HepG2 (cell line): Measurements from ENCODE around the gene AHCYL1. TPM values are rescaled to one million over a fixed set of nuclear protein-coding genes. Genes with fewer than 3 reads are reported as not detected.

Source experiments
- ATAC-seq: fragments of 200-7000 bp; cut with Tn5 transposase; 3 replicates; pipeline ENCODE4 v1.9.1; 2020; ENCODE audit warnings: mild to moderate bottlenecking, moderate library complexity
- BruUV-seq: library from RNA; stranded (reverse); fragments of 400-500 nt; replicated peaks from 2 replicates; lab custom pipeline; 2021; lab: Mats Ljungman, UMichigan
- CTCF ChIA-PET: fragments of 300-600 bp; formaldehyde crosslinking; extraction: SDS; loops from one replicate; lab custom pipeline; 2021; ENCODE audit warnings: low total read pairs, inconsistent platforms, low intra/inter-chr PET ratio; lab: Yijun Ruan, JAX
- POLR2A ChIA-PET: fragments of 350-600 bp; sonication (Branson Sonifier 250); formaldehyde crosslinking; loops from one replicate; lab custom pipeline; 2020; ENCODE audit warnings: antibody characterized with exemption, inconsistent platforms; lab: Yijun Ruan, JAX
- DNase-seq: peaks from one replicate; pipeline ENCODE4 v3.0.0-alpha.2; 2015; ENCODE audit warnings: low spot score
- FAIRE-seq: peaks from 3 replicates; lab custom pipeline; 2011; peaks lifted over from hg19 to GRCh38; lab: Jason Lieb, UNC
- H2AFZ ChIP-seq: one replicate; pipeline ENCODE4 v1.6.1; 2011; ENCODE audit warnings: low read length, inconsistent platforms
- H3K27ac ChIP-seq: fragments of 300-600 bp; 3 replicates; pipeline ENCODE4 v1.8.0; 2011; ENCODE audit warnings: mixed run types, mild to moderate bottlenecking, mixed read lengths, low read length, inconsistent platforms; ENCODE audit not compliant: insufficient read depth; ENCODE audit errors: extremely low read length
- H3K27me3 ChIP-seq, 2 experiments: fragments of 200-600 bp in 1 of 2; 2 replicates in 1 of 2; 3 replicates in 1 of 2; pipeline versions ENCODE4 v1.6.0 to v1.8.0; 2011; ENCODE audit warnings: low read length in 2 of 2, mild to moderate bottlenecking in 2 of 2, moderate library complexity in 2 of 2, inconsistent platforms in 1 of 2; ENCODE audit not compliant: insufficient read depth in 2 of 2, control insufficient read depth in 1 of 2
- H3K36me3 ChIP-seq, 2 experiments: fragments of 200-600 bp in 1 of 2; replicated peaks in 1 of 2; 2 replicates in 1 of 2; 3 replicates in 1 of 2; pipeline versions ENCODE4 v1.5.1 to v1.8.0; 2011; ENCODE audit warnings: low read length in 2 of 2, inconsistent platforms in 1 of 2; ENCODE audit not compliant: insufficient read depth in 2 of 2, control insufficient read depth in 1 of 2
- H3K4me1 ChIP-seq: 2 replicates; pipeline ENCODE4 v1.5.1; 2012; ENCODE audit warnings: low read length, inconsistent platforms; ENCODE audit not compliant: insufficient read depth
- H3K4me2 ChIP-seq: 2 replicates; pipeline ENCODE4 v1.6.0; 2011; ENCODE audit warnings: low read depth, low read length, inconsistent platforms
- H3K4me3 ChIP-seq, 3 experiments: fragments of 200-600 bp in 1 of 3; sonication (generic), shearing (Covaris generic) in 1 of 3; replicated peaks in 1 of 3; 2 replicates each; pipeline ENCODE4 v1.5.1; 2011 to 2016; ENCODE audit warnings: low read length in 3 of 3, inconsistent platforms in 2 of 3, low read depth in 2 of 3, mild to moderate bottlenecking in 2 of 3, control low read depth in 1 of 3, mixed read lengths in 1 of 3; ENCODE audit not compliant: insufficient read depth in 1 of 3
- H3K79me2 ChIP-seq: one replicate; pipeline ENCODE4 v1.6.1; 2011; ENCODE audit warnings: low read length, inconsistent platforms; ENCODE audit not compliant: insufficient read depth
- H3K9ac ChIP-seq: 2 replicates; pipeline ENCODE4 v1.6.0; 2011; ENCODE audit warnings: mild to moderate bottlenecking, low read depth, low read length, inconsistent platforms; ENCODE audit not compliant: insufficient read depth
- H3K9me3 ChIP-seq: 2 replicates; pipeline ENCODE4 v1.5.1; 2012; ENCODE audit warnings: mild to moderate bottlenecking, low read length
- H4K20me1 ChIP-seq: 2 replicates; pipeline ENCODE4 v1.6.0; 2011; ENCODE audit warnings: inconsistent platforms, mild to moderate bottlenecking, low read length, moderate library complexity; ENCODE audit not compliant: insufficient read depth
- ARID3A ChIP-seq: IDR thresholded peaks from 2 replicates; pipeline ENCODE4 v1.6.1; 2012; ENCODE audit warnings: low read depth, low read length, improper control_type of control experiment
- CC2D1A ChIP-seq: sonication (generic); formaldehyde crosslinking; IDR thresholded peaks from 2 replicates; pipeline ENCODE4 v1.8.1; 2023; ENCODE audit warnings: mild to moderate bottlenecking, missing genetic modification reagents
- CEBPG ChIP-seq: IDR thresholded peaks from 2 replicates; pipeline ENCODE4 v1.6.1; 2016
- KDM6A ChIP-seq: IDR thresholded peaks from 2 replicates; pipeline ENCODE4 v1.6.1; 2016; ENCODE audit warnings: low read depth
- LCORL ChIP-seq, 2 experiments: fragments of 450-650 bp in 1 of 2; sonication (generic) in 1 of 2; formaldehyde crosslinking in 1 of 2; IDR thresholded peaks; 2 replicates each; pipeline versions ENCODE4 v1.5.0 to v1.6.1; 2017 to 2020; ENCODE audit warnings: antibody characterized with exemption in 1 of 2, missing genetic modification reagents in 1 of 2
- NFYC ChIP-seq: IDR thresholded peaks from 2 replicates; pipeline ENCODE4 v1.6.1; 2016; ENCODE audit warnings: missing genetic modification reagents, missing compliant biosample characterization
- PBX3 ChIP-seq: sonication (generic); formaldehyde crosslinking; IDR thresholded peaks from 2 replicates; pipeline ENCODE4 v1.8.1; 2023; ENCODE audit warnings: missing genetic modification reagents, inconsistent platforms, borderline replicate concordance
- REXO4 ChIP-seq: sonication (generic); formaldehyde crosslinking; IDR thresholded peaks from 2 replicates; pipeline ENCODE4 v1.8.0; 2022; ENCODE audit warnings: missing genetic modification reagents, mild to moderate bottlenecking, borderline replicate concordance
- SIN3B ChIP-seq: fragments of 150-350 bp; IDR thresholded peaks from 2 replicates; pipeline ENCODE4 v1.6.1; 2014; ENCODE audit warnings: low read length
- SMYD3 ChIP-seq: sonication (generic); formaldehyde crosslinking; IDR thresholded peaks from 2 replicates; pipeline ENCODE4 v1.8.1; 2023; ENCODE audit warnings: mild to moderate bottlenecking, missing genetic modification reagents
- ZBTB38 ChIP-seq: sonication (generic); formaldehyde crosslinking; IDR thresholded peaks from 2 replicates; pipeline ENCODE4 v1.5.1; 2020; ENCODE audit warnings: mild to moderate bottlenecking, missing genetic modification reagents
- ZBTB7B ChIP-seq: sonication (generic); formaldehyde crosslinking; IDR thresholded peaks from 2 replicates; pipeline ENCODE4 v1.4.0; 2020; ENCODE audit warnings: missing genetic modification reagents
- ZFP41 ChIP-seq: sonication (generic); formaldehyde crosslinking; IDR thresholded peaks from 2 replicates; pipeline ENCODE4 v1.4.0; 2020; ENCODE audit warnings: mild to moderate bottlenecking, missing genetic modification reagents, borderline replicate concordance
- ZFP62 ChIP-seq: sonication (generic); formaldehyde crosslinking; IDR thresholded peaks from 2 replicates; pipeline ENCODE4 v1.4.0; 2020; ENCODE audit warnings: missing genetic modification reagents
- ZNF282 ChIP-seq: fragments of 450-650 bp; IDR thresholded peaks from 2 replicates; pipeline ENCODE4 v1.6.1; 2018; ENCODE audit not compliant: partially characterized antibody
- ZNF296 ChIP-seq: sonication (generic); formaldehyde crosslinking; conservative IDR thresholded peaks from 2 replicates; pipeline ENCODE4 v1.5.0; 2020; ENCODE audit warnings: mild to moderate bottlenecking, missing genetic modification reagents
- ZNF501 ChIP-seq: sonication (generic); formaldehyde crosslinking; IDR thresholded peaks from 2 replicates; pipeline ENCODE4 v1.5.1; 2020; ENCODE audit warnings: mild to moderate bottlenecking, moderate library complexity, missing genetic modification reagents
- ZNF550 ChIP-seq: sonication (generic); formaldehyde crosslinking; IDR thresholded peaks from 2 replicates; pipeline ENCODE4 v1.4.0; 2020; ENCODE audit warnings: mild to moderate bottlenecking, missing genetic modification reagents, borderline replicate concordance
- WGBS: methylation state at CpG from one replicate; pipeline ENCODE4 v1.1.6; 2017; ENCODE audit warnings: low lambda C conversion rate; 5-methylcytosine and 5-hydroxymethylcytosine counted together
- in situ Hi-C: cut with HindIII; loops from 2 replicates; pipeline ENCODE4 v1.10.0; 2017; ENCODE audit warnings: low pct_unique_long_range_greater_than_20kb; ENCODE audit not compliant: extremely low pct_ligation_motif_present
- intact Hi-C: fragments of 100-400 bp; cut with micrococcal nuclease; formaldehyde crosslinking; loops from one replicate; pipeline ENCODE4 v1.10.0; 2022; ENCODE audit not compliant: unreplicated experiment
- polyA plus RNA-seq, 8 experiments: library from polyadenylated mRNA; depleted of rRNA in 3 of 8; stranded (reverse) in 7 of 8; unstranded in 1 of 8; fragments of >200 nt; fragmentation: Illumina TruSeq in 4 of 8; extraction: Trizol in 4 of 8; gene quantifications; 2 replicates each; pipeline versions ENCODE4 v1.2.1 to v1.2.3, GENCODE V29; 2011 to 2016; ENCODE audit warnings: low read depth in 4 of 8, missing spikeins in 1 of 8, mixed read lengths in 1 of 8; ENCODE audit not compliant: insufficient read depth in 1 of 8
- total RNA-seq, 5 experiments: library from RNA; depleted of rRNA; stranded (reverse); fragments of >200 nt; fragmentation: Illumina TruSeq; extraction: Trizol; gene quantifications; 2 replicates each; pipeline ENCODE4 v1.2.3, GENCODE V29; 2016; ENCODE audit warnings: low read depth in 1 of 5
- TF ChIP-seq, protein P1 (sequence below): sonication (generic); formaldehyde crosslinking; IDR thresholded peaks from 2 replicates; pipeline ENCODE4 v1.8.1; 2023; ENCODE audit warnings: mild to moderate bottlenecking, missing genetic modification reagents

The AHCYL1 gene
- total and polyA plus RNA-seq, 2 of the 13 experiments (the other 11 are each of a cell fraction or from before 2014, with no cell fraction given), result 40.9 to 76.3 TPM

- no peak for TF ChIP-seq PBX3 (CRISPR knock-in tag)
- 0 out of 2 replicates have a peak, but pooled peaks have one; percentile 36 for TF ChIP-seq LCORL (IDR thresholded peaks at IDR 0.05)
- TF ChIP-seq LCORL (CRISPR knock-in tag; IDR thresholded peaks at IDR 0.05), result no peak
- TF ChIP-seq ZNF501 (CRISPR knock-in tag), result no peak
- no peak for TF ChIP-seq ZFP41 (CRISPR knock-in tag)
Observed at GRCh38 chr1:110049801-110050601, 65.4 kb downstream of the AHCYL1 start (continued).

GRCh38 chr1:110050602-110051261 lies 66.2 kb downstream of the AHCYL1 start:
- in situ Hi-C loops, result loop anchor here (5.0 kb wide), 1 partner anchor 57 kb away; no protein-coding TSS in a partner anchor
- 89% methylated on average over 3 of the region's 4 CpGs for WGBS
- CTCF ChIA-PET, result no interaction called here
- Histone ChIP-seq H3K36me3 (peaks cover 39 to 80% of the 10 kb centered on the region in 2 experiments), H3K4me3 (no peak overlapping the region), H3K4me1 (peaks cover 29% of the 10 kb centered on the region), H3K4me2 (no peak overlapping the region), H3K27ac (no peak overlapping the region), H3K9ac (peak overlapping the region; percentile 1; the same call in 1 of the 2 replicates), H3K9me3 (no peaks in the 10 kb centered on the region), H3K79me2 (no peaks in the 10 kb centered on the region), H3K27me3 (no peaks in the 10 kb centered on the region), H2AFZ (no peak overlapping the region), H4K20me1 (0 out of 2 replicates have a peak, but pooled peaks cover 3% of the 10 kb centered on the region)
- FAIRE-seq (no peak), DNase-seq (no peak), ATAC-seq (no peak)
- no TSS peak for BruUV-seq
- POLR2A ChIA-PET, result no interaction called here
- intact Hi-C loops, result no loop called here
- TF ChIP-seq CC2D1A (CRISPR knock-in tag) (no peak), KDM6A (CRISPR knock-in tag) (no peak), SMYD3 (CRISPR knock-in tag) (no peak), ZNF296 (CRISPR knock-in tag) (no peak), CEBPG (CRISPR knock-in tag) (no peak), ZBTB7B (CRISPR knock-in tag) (no peak), ZFP62 (CRISPR knock-in tag) (no peak), REXO4 (CRISPR knock-in tag) (no peak), ZNF282 (no peak), ARID3A (no peak), ZNF550 (CRISPR knock-in tag) (no peak), SIN3B (no peak), ZBTB38 (CRISPR knock-in tag) (no peak), NFYC (CRISPR knock-in tag) (no peak)
- TF ChIP-seq, protein P1, sequence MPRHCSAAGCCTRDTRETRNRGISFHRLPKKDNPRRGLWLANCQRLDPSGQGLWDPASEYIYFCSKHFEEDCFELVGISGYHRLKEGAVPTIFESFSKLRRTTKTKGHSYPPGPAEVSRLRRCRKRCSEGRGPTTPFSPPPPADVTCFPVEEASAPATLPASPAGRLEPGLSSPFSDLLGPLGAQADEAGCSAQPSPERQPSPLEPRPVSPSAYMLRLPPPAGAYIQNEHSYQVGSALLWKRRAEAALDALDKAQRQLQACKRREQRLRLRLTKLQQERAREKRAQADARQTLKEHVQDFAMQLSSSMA (CRISPR knock-in tag), result no peak
